Neural progenitor cell (in vitro differentiated cells): ENCODE data around the gene RABGAP1. TPM values are rescaled to one million over a fixed set of nuclear protein-coding genes. Genes with fewer than 3 reads are reported as not detected.

Source experiments
- DNase-seq: peaks from one replicate; pipeline ENCODE4 v3.0.0-alpha.2; 2016; ENCODE audit warnings: low spot score
- H2AFZ ChIP-seq: fragments of 200-600 bp; sonication (generic); replicated peaks from 2 replicates; pipeline ENCODE4 v1.6.1; 2016; ENCODE audit warnings: antibody characterized with exemption
- H3F3A ChIP-seq: fragments of 200-600 bp; sonication (generic); 2 replicates; pipeline ENCODE4 v1.6.1; 2016; ENCODE audit warnings: antibody characterized with exemption, low read depth
- H3K27ac ChIP-seq: fragments of 200-600 bp; sonication (generic); 2 replicates; pipeline ENCODE4 v1.5.1; 2016; ENCODE audit warnings: mild to moderate bottlenecking
- H3K27me3 ChIP-seq: fragments of 200-600 bp; sonication (generic); 2 replicates; pipeline ENCODE4 v1.6.1; 2016; ENCODE audit warnings: mild to moderate bottlenecking, moderate library complexity
- H3K36me3 ChIP-seq: fragments of 200-600 bp; sonication (generic); 2 replicates; pipeline ENCODE4 v1.5.1; 2016
- H3K4me1 ChIP-seq: fragments of 200-600 bp; sonication (generic); 2 replicates; pipeline ENCODE4 v1.6.1; 2016; ENCODE audit warnings: mixed run types
- H3K4me2 ChIP-seq: fragments of 200-600 bp; sonication (generic); 2 replicates; pipeline ENCODE4 v1.6.1; 2016
- H3K4me3 ChIP-seq: fragments of 200-600 bp; sonication (generic); 2 replicates; pipeline ENCODE4 v1.5.1; 2016
- H3K79me2 ChIP-seq: fragments of 200-600 bp; sonication (generic); 2 replicates; pipeline ENCODE4 v1.6.1; 2016; ENCODE audit warnings: low read depth
- H3K9ac ChIP-seq: fragments of 200-600 bp; sonication (generic); 2 replicates; pipeline ENCODE4 v1.6.1; 2016
- H3K9me3 ChIP-seq: fragments of 200-600 bp; sonication (generic); 2 replicates; pipeline ENCODE4 v1.5.1; 2016; ENCODE audit warnings: low read depth
- H4K20me1 ChIP-seq: fragments of 200-600 bp; sonication (generic); 2 replicates; pipeline ENCODE4 v1.6.1; 2016; ENCODE audit warnings: low read depth
- H3K27ac Mint-ChIP-seq: 3 replicates; pipeline ENCODE4 v1.8.0; 2021; ENCODE audit warnings: mixed read lengths
- H3K27me3 Mint-ChIP-seq: 2 replicates; pipeline ENCODE4 v1.8.0; 2022; ENCODE audit warnings: low read depth, mild to moderate bottlenecking, inconsistent platforms, moderate library complexity, mixed read lengths; ENCODE audit not compliant: insufficient read depth
- H3K36me3 Mint-ChIP-seq: 3 replicates; pipeline ENCODE4 v1.8.0; 2021; ENCODE audit warnings: mixed read lengths
- H3K4me1 Mint-ChIP-seq: 3 replicates; pipeline ENCODE4 v1.8.0; 2021; ENCODE audit warnings: mixed read lengths
- H3K4me3 Mint-ChIP-seq: 3 replicates; pipeline ENCODE4 v1.8.0; 2021; ENCODE audit warnings: mild to moderate bottlenecking, moderate library complexity, mixed read lengths
- H3K9me3 Mint-ChIP-seq: 3 replicates; pipeline ENCODE4 v1.8.0; 2020; ENCODE audit warnings: mixed read lengths
- CTCF ChIP-seq: fragments of 200-600 bp; sonication (generic); IDR thresholded peaks from 2 replicates; pipeline ENCODE4 v1.5.1; 2017; ENCODE audit warnings: antibody characterized with exemption, mild to moderate bottlenecking
- EZH2 ChIP-seq: fragments of 200-600 bp; sonication (generic); IDR thresholded peaks from 2 replicates; pipeline ENCODE4 v1.6.1; 2017; ENCODE audit warnings: antibody characterized with exemption, mild to moderate bottlenecking, moderate library complexity
- EZH2phosphoT487 ChIP-seq: fragments of 200-600 bp; sonication (generic); IDR thresholded peaks from 2 replicates; pipeline ENCODE4 v1.6.1; 2017; ENCODE audit warnings: antibody characterized with exemption
- total RNA-seq: library from RNA; depleted of rRNA; stranded (reverse); fragments of >200 nt; gene quantifications from 2 replicates; pipeline ENCODE4 v1.2.3, GENCODE V29; 2015; ENCODE audit warnings: low replicate concordance

RABGAP1 gene
- total RNA-seq, 1 donor from 2014 or later = 55.2 TPM

GRCh38 chr9:123065196-123065595 is 124.4 kb downstream of the RABGAP1 start:
- no peak overlapping the region for H3K4me3 ChIP-seq
- H3K27me3 ChIP-seq = no peaks in the 10 kb centered on the region
- no peaks in the 10 kb centered on the region for H3K4me1 Mint-ChIP-seq
- no peaks in the 10 kb centered on the region for H3K27me3 Mint-ChIP-seq
- H3K9me3 Mint-ChIP-seq = no peaks in the 10 kb centered on the region
- H3K79me2 ChIP-seq = no peaks in the 10 kb centered on the region
- no peak overlapping the region for H3K27ac Mint-ChIP-seq
- no peaks in the 10 kb centered on the region for H3F3A ChIP-seq
- H3K4me2 ChIP-seq = no peak overlapping the region
- no peak for TF ChIP-seq EZH2
- TF ChIP-seq EZH2phosphoT487 = no peak
- TF ChIP-seq CTCF = no peak
- H2AFZ ChIP-seq = no peak overlapping the region
- H3K36me3 ChIP-seq = peaks cover 10% of the 10 kb centered on the region
- DNase-seq = no peak
- peaks cover 3% of the 10 kb centered on the region for H3K4me1 ChIP-seq
- no peak overlapping the region for H3K9ac ChIP-seq
- no peak overlapping the region for H3K4me3 Mint-ChIP-seq
- H3K9me3 ChIP-seq = no peaks in the 10 kb centered on the region
- peaks cover 18% of the 10 kb centered on the region for H3K36me3 Mint-ChIP-seq
- no peaks in the 10 kb centered on the region for H4K20me1 ChIP-seq
- H3K27ac ChIP-seq = no peak overlapping the region

- no peaks in the 10 kb centered on the region for H3F3A ChIP-seq
- H4K20me1 ChIP-seq = no peaks in the 10 kb centered on the region
- TF ChIP-seq CTCF (no peak), EZH2phosphoT487 (no peak), EZH2 (no peak)
- H3K27ac ChIP-seq = no peak overlapping the region
- DNase-seq = no peak
- H3K36me3 ChIP-seq = peaks cover 19% of the 10 kb centered on the region
- Mint-ChIP-seq H3K4me1 (no peaks in the 10 kb centered on the region), H3K9me3 (no peaks in the 10 kb centered on the region), H3K27me3 (no peaks in the 10 kb centered on the region), H3K4me3 (no peak overlapping the region), H3K27ac (no peak overlapping the region), H3K36me3 (peaks cover 24% of the 10 kb centered on the region)
- no peaks in the 10 kb centered on the region for H3K27me3 ChIP-seq
- H2AFZ ChIP-seq = no peak overlapping the region
- H3K9me3 ChIP-seq = no peaks in the 10 kb centered on the region
- H3K4me3 ChIP-seq = no peak overlapping the region
- H3K9ac ChIP-seq = no peak overlapping the region
- no peaks in the 10 kb centered on the region for H3K79me2 ChIP-seq
- H3K4me1 ChIP-seq = peaks cover 3% of the 10 kb centered on the region
- H3K4me2 ChIP-seq = no peak overlapping the region
These were observed 126.3 kb downstream of the RABGAP1 start for GRCh38 chr9:123067136-123067535.

- Mint-ChIP-seq H3K9me3 (no peaks in the 10 kb centered on the region), H3K36me3 (peaks cover 21% of the 10 kb centered on the region), H3K4me3 (no peak overlapping the region), H3K4me1 (peaks cover 6% of the 10 kb centered on the region), H3K27ac (no peak overlapping the region), H3K27me3 (no peaks in the 10 kb centered on the region)
- no peak overlapping the region for H2AFZ ChIP-seq
- peaks cover 19% of the 10 kb centered on the region for H3K36me3 ChIP-seq
- no peaks in the 10 kb centered on the region for H3K79me2 ChIP-seq
- no peaks in the 10 kb centered on the region for H4K20me1 ChIP-seq
- H3K9me3 ChIP-seq = no peaks in the 10 kb centered on the region
- TF ChIP-seq EZH2 (no peak), CTCF (no peak), EZH2phosphoT487 (no peak)
- no peaks in the 10 kb centered on the region for H3K27me3 ChIP-seq
- no peak overlapping the region for H3K9ac ChIP-seq
- no peak for DNase-seq
- H3K4me1 ChIP-seq = no peaks in the 10 kb centered on the region
- no peak overlapping the region for H3K4me3 ChIP-seq
- no peaks in the 10 kb centered on the region for H3F3A ChIP-seq
- no peak overlapping the region for H3K27ac ChIP-seq
- no peak overlapping the region for H3K4me2 ChIP-seq
These were observed 128.2 kb downstream of the RABGAP1 start for GRCh38 chr9:123069010-123069481.
